GM23338 (cell line): Measurements from ENCODE around the gene PHKB. TPM values are rescaled to one million over a fixed set of nuclear protein-coding genes. Genes with fewer than 3 reads are reported as not detected.

Experiments used
- ATAC-seq: fragments of 200-7000 bp; cut with Tn5 transposase; 3 replicates; pipeline ENCODE4 v1.9.1; 2020
- DNase-seq: peaks from one replicate; pipeline ENCODE4 v3.0.0-alpha.2; 2015; ENCODE audit warnings: low spot score
- H2AFZ ChIP-seq: fragments of 200-600 bp; sonication (generic); 2 replicates; pipeline ENCODE4 v1.8.0; 2016; ENCODE audit warnings: antibody characterized with exemption, mild to moderate bottlenecking, moderate library complexity
- H3F3A ChIP-seq: fragments of 200-600 bp; sonication (generic); replicated peaks from 2 replicates; pipeline ENCODE4 v1.8.0; 2017; ENCODE audit warnings: antibody characterized with exemption, mixed run types, low read depth
- H3K27ac ChIP-seq: fragments of 200-600 bp; sonication (generic); 2 replicates; pipeline ENCODE4 v1.6.1; 2016; ENCODE audit warnings: low read depth
- H3K27me3 ChIP-seq: fragments of 200-600 bp; sonication (generic); 2 replicates; pipeline ENCODE4 v1.8.0; 2016; ENCODE audit warnings: mild to moderate bottlenecking, mixed run types, moderate library complexity; ENCODE audit not compliant: insufficient read depth
- H3K36me3 ChIP-seq: fragments of 200-600 bp; sonication (generic); 2 replicates; pipeline ENCODE4 v1.8.0; 2016; ENCODE audit warnings: mild to moderate bottlenecking; ENCODE audit not compliant: insufficient read depth
- H3K4me1 ChIP-seq: fragments of 200-600 bp; sonication (generic); 2 replicates; pipeline ENCODE4 v1.8.0; 2016; ENCODE audit warnings: mild to moderate bottlenecking, moderate library complexity; ENCODE audit not compliant: insufficient read depth
- H3K4me2 ChIP-seq: fragments of 200-600 bp; sonication (generic); 2 replicates; pipeline ENCODE4 v1.7.1; 2017; ENCODE audit warnings: mixed run types
- H3K4me3 ChIP-seq: fragments of 200-600 bp; sonication (generic); 2 replicates; pipeline ENCODE4 v1.6.1; 2016; ENCODE audit warnings: mixed run types
- H3K79me2 ChIP-seq: fragments of 200-600 bp; sonication (generic); replicated peaks from 2 replicates; pipeline ENCODE4 v1.8.0; 2017; ENCODE audit warnings: mild to moderate bottlenecking; ENCODE audit not compliant: insufficient read depth
- H3K9me2 ChIP-seq: fragments of 200-600 bp; sonication (generic); 2 replicates; pipeline ENCODE4 v1.8.0; 2017; ENCODE audit not compliant: insufficient read depth
- H4K20me1 ChIP-seq: fragments of 200-600 bp; sonication (generic); replicated peaks from 2 replicates; pipeline ENCODE4 v1.8.0; 2017; ENCODE audit warnings: mild to moderate bottlenecking; ENCODE audit not compliant: insufficient read depth
- H3K27ac Mint-ChIP-seq: 2 replicates; pipeline ENCODE4 v1.8.0; 2020; ENCODE audit warnings: inconsistent platforms, mild to moderate bottlenecking, moderate library complexity, mixed read lengths
- H3K27me3 Mint-ChIP-seq: 3 replicates; pipeline ENCODE4 v1.8.0; 2022; ENCODE audit warnings: low read depth, mild to moderate bottlenecking, moderate library complexity, mixed read lengths, inconsistent platforms; ENCODE audit not compliant: insufficient read depth, poor library complexity
- H3K36me3 Mint-ChIP-seq: 3 replicates; pipeline ENCODE4 v1.8.0; 2021; ENCODE audit warnings: low read depth, mild to moderate bottlenecking, inconsistent platforms, moderate library complexity, mixed read lengths
- H3K4me1 Mint-ChIP-seq: 3 replicates; pipeline ENCODE4 v1.8.0; 2020; ENCODE audit warnings: mild to moderate bottlenecking, inconsistent platforms, mixed read lengths
- H3K4me3 Mint-ChIP-seq: 3 replicates; pipeline ENCODE4 v1.8.0; 2021; ENCODE audit warnings: moderate library complexity, mild to moderate bottlenecking, inconsistent platforms, mixed read lengths
- H3K9me3 Mint-ChIP-seq: 3 replicates; pipeline ENCODE4 v1.8.0; 2020; ENCODE audit warnings: moderate library complexity, mild to moderate bottlenecking, inconsistent platforms, mixed read lengths
- CREB1 ChIP-seq: fragments of 250-450 bp; sonication (Bioruptor Pico); IDR thresholded peaks from 2 replicates; pipeline ENCODE4 v1.5.0; 2020; ENCODE audit warnings: low read depth, mild to moderate bottlenecking, moderate library complexity
- EZH2phosphoT487 ChIP-seq: fragments of 200-600 bp; sonication (generic); IDR thresholded peaks from one replicate; pipeline ENCODE4 v1.8.1; 2018; ENCODE audit warnings: antibody characterized with exemption; ENCODE audit not compliant: unreplicated experiment
- JUNB ChIP-seq: IDR thresholded peaks from one replicate; pipeline ENCODE4 v1.6.1; 2016; ENCODE audit warnings: antibody characterized with exemption; ENCODE audit not compliant: unreplicated experiment
- NANOG ChIP-seq: IDR thresholded peaks from 2 replicates; pipeline ENCODE4 v1.6.1; 2016; ENCODE audit warnings: antibody characterized with exemption, borderline replicate concordance
- POLR2AphosphoS5 ChIP-seq: IDR thresholded peaks from 2 replicates; pipeline ENCODE4 v1.6.1; 2016; ENCODE audit warnings: antibody characterized with exemption, low read depth
- ZNF114 ChIP-seq: fragments of 250-450 bp; sonication (Bioruptor Pico); IDR thresholded peaks from 2 replicates; pipeline ENCODE4 v1.5.0; 2020; ENCODE audit warnings: mild to moderate bottlenecking, moderate library complexity
- ZNF462 ChIP-seq: fragments of 250-450 bp; sonication (Bioruptor Pico); IDR thresholded peaks from 2 replicates; pipeline ENCODE4 v1.5.0; 2020; ENCODE audit warnings: mild to moderate bottlenecking, moderate library complexity
- polyA plus RNA-seq: library from polyadenylated mRNA; unstranded; fragments of >200 nt; fragmentation: Nextera tagmentation; extraction: Ambion mirVana; gene quantifications from 2 replicates; pipeline ENCODE4 v1.2.1, GENCODE V29; 2016
- total RNA-seq: library from RNA; depleted of rRNA; stranded (reverse); fragments of >200 nt; shearing (Covaris generic); gene quantifications from 2 replicates; pipeline ENCODE4 v1.2.3, GENCODE V29; 2014

The PHKB gene
- total and polyA plus RNA-seq, 2 experiments from 2014 or later, result 20.3 to 57.3 TPM

GRCh38 chr16:47584464-47585225 is 123.5 kb downstream of the PHKB start:
- H3K4me3 ChIP-seq, result no peak overlapping the region
- H3K4me2 ChIP-seq, result no peak overlapping the region
- peaks cover 15% of the 10 kb centered on the region for H3K4me1 Mint-ChIP-seq
- no peaks in the 10 kb centered on the region for H3F3A ChIP-seq
- no peaks in the 10 kb centered on the region for H3K36me3 ChIP-seq
- no peaks in the 10 kb centered on the region for H3K9me2 ChIP-seq
- H3K36me3 Mint-ChIP-seq, result no peaks in the 10 kb centered on the region
- H3K9me3 Mint-ChIP-seq, result no peaks in the 10 kb centered on the region
- H4K20me1 ChIP-seq, result no peaks in the 10 kb centered on the region
- H3K4me1 ChIP-seq, result 0 out of 2 replicates have a peak, but pooled peaks cover 12% of the 10 kb centered on the region
- no peaks in the 10 kb centered on the region for H3K27me3 Mint-ChIP-seq
- TF ChIP-seq ZNF462 (no peak), CREB1 (CRISPR knock-in tag) (no peak), JUNB (peak; percentile 74), NANOG (no peak), EZH2phosphoT487 (no peak), ZNF114 (CRISPR knock-in tag) (no peak), POLR2AphosphoS5 (no peak)
- H3K27ac Mint-ChIP-seq, result 0 out of 2 replicates have a peak overlapping the region, but pooled peaks have one; percentile 13
- no peak overlapping the region for H3K27ac ChIP-seq
- ATAC-seq, result peak; percentile 55
- H3K79me2 ChIP-seq, result no peaks in the 10 kb centered on the region
- H2AFZ ChIP-seq, result no peak overlapping the region
- no peak overlapping the region for H3K4me3 Mint-ChIP-seq
- no peak for DNase-seq
- no peaks in the 10 kb centered on the region for H3K27me3 ChIP-seq
